ENCODE data around the gene TTC28.

The TTC28 gene

GRCh38 chr22:28123989-28124766, 555.5 kb downstream of the TTC28 start:
- CTCF ChIA-PET, result interaction anchor here (0.6 to 2.5 kb wide), 4 partner anchors 11 to 719 kb away, joined by 3 to 12 read pairs (median 4); no protein-coding TSS in a partner anchor
- TF ChIP-seq ZNF311 (tag by site-specific recombination; IDR thresholded peaks at IDR 0.05; ENCODE audit: borderline replicate concordance) (no peak), KLF16 (tag by site-specific recombination; IDR thresholded peaks at IDR 0.05) (no peak), ZNF501 (tag by site-specific recombination; IDR thresholded peaks at IDR 0.05) (no peak), ZNF623 (tag by site-specific recombination; IDR thresholded peaks at IDR 0.05) (no peak), ZNF214 (tag by site-specific recombination; IDR thresholded peaks at IDR 0.05; ENCODE audit: borderline replicate concordance) (no peak), ZNF658 (tag by site-specific recombination; IDR thresholded peaks at IDR 0.05) (no peak), FEZF1 (tag by site-specific recombination; IDR thresholded peaks at IDR 0.05) (no peak), ZNF843 (tag by site-specific recombination; IDR thresholded peaks at IDR 0.05) (no peak), GLI2 (tag by site-specific recombination; IDR thresholded peaks at IDR 0.05; ENCODE audit: borderline replicate concordance, low read depth) (no peak), ZNF341 (tag by site-specific recombination; IDR thresholded peaks at IDR 0.05; ENCODE audit: low read depth) (no peak), OSR2 (tag by site-specific recombination; IDR thresholded peaks at IDR 0.05) (peak; percentile 76), KLF8 (tag by site-specific recombination; IDR thresholded peaks at IDR 0.05) (peak; percentile 36), PRDM2 (tag by site-specific recombination; IDR thresholded peaks at IDR 0.05; ENCODE audit: borderline replicate concordance) (no peak), ZNF18 (tag by site-specific recombination; IDR thresholded peaks at IDR 0.05) (no peak), HIC1 (tag by site-specific recombination; IDR thresholded peaks at IDR 0.05) (peak; percentile 45; the same call in 1 of the 2 replicates), ZNF791 (tag by site-specific recombination; IDR thresholded peaks at IDR 0.05) (no peak), ZNF26 (tag by site-specific recombination; IDR thresholded peaks at IDR 0.05) (no peak), TSHZ1 (tag by site-specific recombination; IDR thresholded peaks at IDR 0.05; ENCODE audit: borderline replicate concordance) (no peak), ZEB2 (tag by site-specific recombination; IDR thresholded peaks at IDR 0.05) (no peak), SCRT2 (tag by site-specific recombination; IDR thresholded peaks at IDR 0.05) (peak; percentile 60)

More at GRCh38 chr22:28123989-28124766, 555.5 kb downstream of the TTC28 start:
- Histone ChIP-seq H3K4me1 (ENCODE audit: control insufficient read depth, insufficient read depth, low read length) (peaks cover 3% of the 10 kb centered on the region), H3K4me3 (ENCODE audit: low read depth, low read length) (no peak overlapping the region), H3K9me3 (ENCODE audit: control insufficient read depth, insufficient read depth, low read depth, low read length) (no peaks in the 10 kb centered on the region), H3K27ac (ENCODE audit: extremely low read depth, low read depth, low read length) (no peak overlapping the region), H3K36me3 (ENCODE audit: control insufficient read depth in 2 of 2, insufficient read depth in 1 of 2, low read length in 2 of 2) (no peaks in the 10 kb centered on the region)
- POLR2A ChIA-PET, result interaction anchor here (0.6 kb wide), 1 partner anchor 740 kb away, joined by 7 read pairs; no protein-coding TSS in a partner anchor

Data from HEK293 (cell line).